MM.1S (cell line): Measurements from ENCODE around the gene ALDH1A2.

Experiments used
- EZH2 ChIP-seq: fragments of 300-600 bp; sonication (generic); optimal IDR thresholded peaks from 2 replicates; pipeline ENCODE3; 2017; ENCODE audit warnings: low read depth, mild to moderate bottlenecking, antibody characterized with exemption, low read length, mixed read lengths
- TF ChIP-seq, protein P1 (sequence below): fragments of 300-600 bp; sonication (generic); IDR thresholded peaks from 2 replicates; pipeline ENCODE4 v1.5.1; 2016; ENCODE audit warnings: antibody characterized with exemption, low read length, mixed read lengths

DNA sequence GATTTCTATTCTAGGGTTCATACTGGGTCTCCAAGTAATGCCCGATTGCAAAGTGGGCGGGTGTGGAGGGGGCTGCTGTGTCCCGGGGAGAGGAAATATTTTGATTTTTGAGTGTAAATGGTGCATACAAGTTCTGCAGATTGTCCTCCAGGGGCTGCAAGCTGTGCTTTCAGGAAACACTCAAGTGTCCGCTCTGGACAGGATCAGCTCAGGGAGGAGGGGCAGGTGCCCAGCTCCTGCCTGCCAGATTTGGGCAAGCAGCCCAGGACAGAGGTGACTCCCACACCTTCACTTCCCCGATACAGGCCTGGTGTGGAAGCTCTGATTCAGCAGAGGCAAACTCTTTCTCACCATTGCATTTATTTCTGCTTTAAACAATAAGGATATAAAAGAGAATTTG is 142.7 kb downstream of the ALDH1A2 start:
- TF ChIP-seq, protein P1, sequence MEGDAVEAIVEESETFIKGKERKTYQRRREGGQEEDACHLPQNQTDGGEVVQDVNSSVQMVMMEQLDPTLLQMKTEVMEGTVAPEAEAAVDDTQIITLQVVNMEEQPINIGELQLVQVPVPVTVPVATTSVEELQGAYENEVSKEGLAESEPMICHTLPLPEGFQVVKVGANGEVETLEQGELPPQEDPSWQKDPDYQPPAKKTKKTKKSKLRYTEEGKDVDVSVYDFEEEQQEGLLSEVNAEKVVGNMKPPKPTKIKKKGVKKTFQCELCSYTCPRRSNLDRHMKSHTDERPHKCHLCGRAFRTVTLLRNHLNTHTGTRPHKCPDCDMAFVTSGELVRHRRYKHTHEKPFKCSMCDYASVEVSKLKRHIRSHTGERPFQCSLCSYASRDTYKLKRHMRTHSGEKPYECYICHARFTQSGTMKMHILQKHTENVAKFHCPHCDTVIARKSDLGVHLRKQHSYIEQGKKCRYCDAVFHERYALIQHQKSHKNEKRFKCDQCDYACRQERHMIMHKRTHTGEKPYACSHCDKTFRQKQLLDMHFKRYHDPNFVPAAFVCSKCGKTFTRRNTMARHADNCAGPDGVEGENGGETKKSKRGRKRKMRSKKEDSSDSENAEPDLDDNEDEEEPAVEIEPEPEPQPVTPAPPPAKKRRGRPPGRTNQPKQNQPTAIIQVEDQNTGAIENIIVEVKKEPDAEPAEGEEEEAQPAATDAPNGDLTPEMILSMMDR, result no peak
- TF ChIP-seq EZH2, result no peak
